Neuronal stem cell (in vitro differentiated cells): ENCODE results near the gene PRR30.
A peak's percentile ranks its signal among the peaks of the same experiment; 100 is the strongest.

Experiments used
- DNase-seq: peaks from one replicate; pipeline ENCODE4 v3.0.0-alpha.2; 2013; ENCODE audit warnings: low spot score
- H2AFZ ChIP-seq: one replicate; pipeline ENCODE4 v1.6.1; 2013; ENCODE audit warnings: mild to moderate bottlenecking, low read length, inconsistent platforms
- H2AK5ac ChIP-seq: 2 replicates; pipeline ENCODE4 v1.6.1; 2013; ENCODE audit warnings: low read depth, mild to moderate bottlenecking, inconsistent platforms, low read length, moderate library complexity, mixed read lengths
- H2BK120ac ChIP-seq: 2 replicates; pipeline ENCODE4 v1.6.1; 2013; ENCODE audit warnings: low read depth, mild to moderate bottlenecking, inconsistent platforms, low read length, moderate library complexity, mixed read lengths
- H2BK12ac ChIP-seq: one replicate; pipeline ENCODE4 v1.6.1; 2013; ENCODE audit warnings: low read length, inconsistent platforms
- H2BK15ac ChIP-seq: 2 replicates; pipeline ENCODE4 v1.6.1; 2013; ENCODE audit warnings: mild to moderate bottlenecking, low read length, inconsistent platforms, mixed read lengths
- H2BK5ac ChIP-seq: one replicate; pipeline ENCODE4 v1.6.1; 2013; ENCODE audit warnings: inconsistent platforms, mild to moderate bottlenecking, low read length, moderate library complexity
- H3K14ac ChIP-seq: one replicate; pipeline ENCODE4 v1.6.1; 2013; ENCODE audit warnings: low read length, inconsistent platforms
- H3K18ac ChIP-seq: 2 replicates; pipeline ENCODE4 v1.6.1; 2013; ENCODE audit warnings: low read length, inconsistent platforms
- H3K23ac ChIP-seq: 2 replicates; pipeline ENCODE4 v1.6.1; 2013; ENCODE audit warnings: low read depth, mild to moderate bottlenecking, mixed read lengths, low read length, inconsistent platforms; ENCODE audit not compliant: poor library complexity
- H3K27ac ChIP-seq: replicated peaks from 3 replicates; pipeline ENCODE4 v1.5.1; 2013; ENCODE audit warnings: low read length, inconsistent platforms
- H3K27me3 ChIP-seq, 3 experiments: 2 replicates each; pipeline ENCODE4 v1.6.1; 2013; ENCODE audit warnings: low read length in 3 of 3, mild to moderate bottlenecking in 2 of 3, inconsistent platforms in 1 of 3, low read depth in 1 of 3, mixed read lengths in 1 of 3, moderate library complexity in 1 of 3; ENCODE audit not compliant: control insufficient read depth in 3 of 3, insufficient read depth in 3 of 3
- H3K36me3 ChIP-seq, 2 donors: replicated peaks in 1 of 2; 2 replicates each; pipeline ENCODE4 v1.6.1; 2013; ENCODE audit warnings: low read length in 2 of 2; ENCODE audit not compliant: control insufficient read depth in 2 of 2, insufficient read depth in 2 of 2
- H3K4ac ChIP-seq: 2 replicates; pipeline ENCODE4 v1.6.1; 2013; ENCODE audit warnings: inconsistent platforms, mild to moderate bottlenecking, low read length, moderate library complexity
- H3K4me1 ChIP-seq, 2 donors: 1 replicate in 1 of 2; 2 replicates in 1 of 2; pipeline ENCODE4 v1.6.1; 2013; ENCODE audit warnings: low read length in 2 of 2, low read depth in 1 of 2; ENCODE audit not compliant: control insufficient read depth in 2 of 2, insufficient read depth in 1 of 2
- H3K4me2 ChIP-seq: one replicate; pipeline ENCODE4 v1.6.1; 2013; ENCODE audit warnings: mild to moderate bottlenecking, low read length, inconsistent platforms; ENCODE audit not compliant: insufficient read depth, poor library complexity, severe bottlenecking
- H3K4me3 ChIP-seq, 2 donors: 2 replicates each; pipeline ENCODE4 v1.5.1; 2013; ENCODE audit warnings: low read length in 2 of 2, mild to moderate bottlenecking in 2 of 2, inconsistent platforms in 1 of 2, moderate library complexity in 1 of 2
- H3K79me1 ChIP-seq: one replicate; pipeline ENCODE4 v1.6.1; 2013; ENCODE audit warnings: low read depth, mild to moderate bottlenecking, inconsistent platforms, low read length, moderate library complexity
- H3K9ac ChIP-seq: one replicate; pipeline ENCODE4 v1.6.1; 2013; ENCODE audit warnings: mild to moderate bottlenecking, low read depth, low read length, inconsistent platforms; ENCODE audit not compliant: poor library complexity
- H3K9me3 ChIP-seq, 2 donors: replicated peaks in 1 of 2; 2 replicates each; pipeline versions ENCODE3 to v1.6.1; 2013; ENCODE audit warnings: low read length in 2 of 2, mild to moderate bottlenecking in 2 of 2, inconsistent platforms in 1 of 2, low read depth in 1 of 2, mixed read lengths in 1 of 2, moderate library complexity in 1 of 2; ENCODE audit not compliant: control insufficient read depth in 2 of 2, insufficient read depth in 1 of 2
- H4K8ac ChIP-seq: one replicate; pipeline ENCODE4 v1.6.1; 2013; ENCODE audit warnings: low read depth, mild to moderate bottlenecking, inconsistent platforms, low read length, moderate library complexity
- H4K91ac ChIP-seq: one replicate; pipeline ENCODE4 v1.6.1; 2013; ENCODE audit warnings: low read length, low read depth, mild to moderate bottlenecking, inconsistent platforms; ENCODE audit not compliant: poor library complexity
- WGBS, 2 donors: extraction: QIAGEN DNeasy Blood & Tissue Kit; methylation state at CpG; one replicate each; pipeline ENCODE4 v1.1.7; 2013; ENCODE audit warnings: missing lambda C conversion rate in 2 of 2, mixed read lengths in 1 of 2; ENCODE audit not compliant: insufficient read length in 2 of 2, insufficient replicate concordance in 1 of 2; ENCODE audit errors: extremely low coverage in 2 of 2; 5-methylcytosine and 5-hydroxymethylcytosine counted together

The PRR30 gene

DNA sequence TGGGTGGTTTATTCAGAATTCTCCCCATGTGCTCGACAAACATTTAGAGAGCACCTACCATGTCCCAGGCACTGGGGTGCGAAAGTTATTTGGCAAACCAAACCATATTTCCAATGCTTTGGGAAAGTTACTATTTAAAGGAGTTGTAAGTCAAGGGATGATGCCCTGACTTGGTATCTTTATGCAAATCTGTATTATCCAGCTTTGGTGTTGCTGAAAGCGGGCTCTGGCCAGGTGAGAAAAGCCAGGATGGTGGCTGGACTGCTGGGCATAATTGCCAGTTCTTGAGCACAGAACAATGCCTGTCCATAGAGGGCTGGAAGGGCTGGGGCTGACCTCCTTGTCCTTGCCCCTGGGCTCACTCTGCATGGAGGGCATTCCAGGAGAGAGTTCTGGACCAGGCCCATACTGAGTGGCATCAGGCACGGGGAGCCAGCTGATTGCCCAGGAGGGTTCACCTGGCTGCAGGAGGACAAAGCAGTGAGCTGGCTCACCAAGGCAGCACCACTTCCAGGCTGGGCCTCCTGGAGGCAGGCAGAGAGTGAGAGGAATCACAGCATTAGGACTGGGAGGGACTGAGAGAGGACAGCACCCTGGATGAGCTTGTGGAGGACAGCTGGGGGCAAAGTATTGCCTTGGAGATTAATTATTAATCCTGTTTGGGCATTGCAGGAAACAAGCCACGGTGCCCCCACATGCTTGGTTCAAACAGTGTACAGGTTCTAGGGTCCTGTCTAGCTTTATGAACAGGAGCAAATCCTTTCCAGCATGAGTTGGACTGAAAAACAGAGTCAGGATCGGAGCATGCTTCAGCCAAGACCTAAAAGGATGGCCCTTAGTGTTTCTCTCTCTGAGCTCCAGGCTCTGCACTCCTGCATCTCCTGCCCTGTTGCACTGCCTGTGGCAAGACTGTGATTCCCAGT, 45.5 kb downstream of the PRR30 start:
- Histone ChIP-seq H3K14ac (no peak overlapping the region), H2AK5ac (peak overlapping the region; percentile 41), H2BK120ac (no peak overlapping the region), H3K79me1 (no peaks in the 10 kb centered on the region), H4K91ac (no peak overlapping the region), H3K27ac (no peak overlapping the region), H2BK5ac (no peak overlapping the region), H3K4me3 (no peak overlapping the region), H3K4me1 (no peaks in the 10 kb centered on the region), H3K18ac (no peak overlapping the region), H2BK15ac (no peak overlapping the region), H3K9me3 (no peaks in the 10 kb centered on the region), H3K9ac (no peak overlapping the region), H3K23ac (no peak overlapping the region), H3K36me3 (no peaks in the 10 kb centered on the region), H4K8ac (no peak overlapping the region), H3K27me3 (no peaks in the 10 kb centered on the region), H2BK12ac (no peak overlapping the region), H3K4ac (no peak overlapping the region), H2AFZ (no peak overlapping the region), H3K4me2 (no peak overlapping the region)
- DNase-seq: no peak
- WGBS, 2 donors: no CpG with 5 or more reads among the region's 6 CpGs

- H3K4ac ChIP-seq: no peak overlapping the region
- H3K4me2 ChIP-seq: no peak overlapping the region
- H3K14ac ChIP-seq: no peak overlapping the region
- H3K9me3 ChIP-seq: no peaks in the 10 kb centered on the region
- no peaks in the 10 kb centered on the region for H3K4me1 ChIP-seq
- H3K27me3 ChIP-seq: peaks cover 0 to under 1% (median 0%) of the 10 kb centered on the region in 3 experiments
- H3K9ac ChIP-seq: no peak overlapping the region
- no peak overlapping the region for H3K4me3 ChIP-seq
- no peak overlapping the region for H2AK5ac ChIP-seq
- no peak overlapping the region for H3K23ac ChIP-seq
- H4K91ac ChIP-seq: no peak overlapping the region
- H3K27ac ChIP-seq: no peak overlapping the region
- H2AFZ ChIP-seq: no peak overlapping the region
- H4K8ac ChIP-seq: no peak overlapping the region
- no peak overlapping the region for H2BK15ac ChIP-seq
- H3K36me3 ChIP-seq: no peaks in the 10 kb centered on the region
- no peak for DNase-seq
- peak overlapping the region; percentile 18 for H2BK5ac ChIP-seq
- no peaks in the 10 kb centered on the region for H3K79me1 ChIP-seq
- H2BK12ac ChIP-seq: no peak overlapping the region
- no peak overlapping the region for H3K18ac ChIP-seq
- no CpG with 5 or more reads among the region's 10 CpGs for WGBS, 2 donors
- no peak overlapping the region for H2BK120ac ChIP-seq
Observed at GRCh38 chr2:27092696-27093429, 46.3 kb downstream of the PRR30 start.

GRCh38 chr2:27091746-27092695, 47.2 kb downstream of the PRR30 start:
- no peak overlapping the region for H2BK15ac ChIP-seq
- peak overlapping the region; percentile 81 for H2AK5ac ChIP-seq
- DNase-seq: no peak
- H4K8ac ChIP-seq: peak overlapping the region; percentile 6
- H2BK12ac ChIP-seq: no peak overlapping the region
- H3K18ac ChIP-seq: no peak overlapping the region
- H2BK5ac ChIP-seq: no peak overlapping the region
- H3K36me3 ChIP-seq: no peaks in the 10 kb centered on the region
- H3K27me3 ChIP-seq: peaks cover 0 to 6% (median 0%) of the 10 kb centered on the region in 3 experiments
- no peak overlapping the region for H3K9ac ChIP-seq
- no peaks in the 10 kb centered on the region for H3K9me3 ChIP-seq
- no peak overlapping the region for H3K4me3 ChIP-seq
- H3K4me2 ChIP-seq: no peak overlapping the region
- H2BK120ac ChIP-seq: no peak overlapping the region
- H4K91ac ChIP-seq: no peak overlapping the region
- peaks cover 0 to 2% of the 10 kb centered on the region in 2 donors for H3K4me1 ChIP-seq
- no peak overlapping the region for H2AFZ ChIP-seq
- no CpG with 5 or more reads among the region's 25 CpGs for WGBS, 2 donors
- no peaks in the 10 kb centered on the region for H3K79me1 ChIP-seq
- H3K14ac ChIP-seq: peak overlapping the region; percentile 58
- no peak overlapping the region for H3K4ac ChIP-seq
- H3K27ac ChIP-seq: no peak overlapping the region
- no peak overlapping the region for H3K23ac ChIP-seq
